GM13977 (cell line): ENCODE measurements around the gene TCAF1.
"Not testable (repeated sequence)": the region's sequence is repeated elsewhere in the genome, so short reads cannot be mapped to it uniquely, and the experiment has no call there.

Experiments used
- DNase-seq: peaks from one replicate; pipeline ENCODE4 v3.0.0; 2012; ENCODE audit warnings: low spot score
- in situ Hi-C: fragments of 300-500 bp; cut with MboI; formaldehyde crosslinking; loops from one replicate; pipeline ENCODE4 v1.12.0; 2022; ENCODE audit warnings: low sequenced_read_pairs, low pct_unique_long_range_greater_than_20kb, mixed read lengths, inconsistent platforms; ENCODE audit not compliant: unreplicated experiment

The TCAF1 gene

DNA sequence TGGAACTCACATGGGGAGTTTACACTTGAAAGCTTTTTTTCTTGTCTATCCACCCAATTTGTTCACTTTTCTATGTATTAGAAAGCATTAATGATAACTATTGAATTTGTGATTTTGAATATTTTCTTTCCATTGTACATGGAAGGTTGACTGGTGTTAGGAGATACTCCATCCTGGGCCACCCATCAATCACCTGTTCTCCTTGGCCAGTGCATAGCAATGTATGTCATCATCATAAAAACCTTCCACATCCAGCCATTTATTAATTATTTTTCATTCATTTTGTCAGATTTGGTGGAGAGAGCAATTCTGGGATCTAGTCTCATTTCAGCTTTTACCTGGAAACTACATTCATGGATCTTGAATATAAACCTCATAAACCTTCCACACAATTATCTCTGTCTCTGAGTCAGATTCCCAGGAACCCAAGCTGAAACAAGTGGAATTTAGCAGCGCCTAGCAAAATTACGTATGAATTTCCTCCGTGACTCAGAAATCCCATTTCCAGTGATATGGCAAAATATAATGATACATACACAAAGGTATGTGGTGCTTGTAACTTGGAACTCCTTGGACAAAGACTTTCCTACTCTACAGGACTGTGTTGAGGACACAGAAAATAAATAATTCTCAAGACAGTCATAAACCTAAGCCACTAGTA lies 78.2 kb downstream of the TCAF1 start:
- in situ Hi-C loops, DNase-seq: not testable (repeated sequence)

DNA sequence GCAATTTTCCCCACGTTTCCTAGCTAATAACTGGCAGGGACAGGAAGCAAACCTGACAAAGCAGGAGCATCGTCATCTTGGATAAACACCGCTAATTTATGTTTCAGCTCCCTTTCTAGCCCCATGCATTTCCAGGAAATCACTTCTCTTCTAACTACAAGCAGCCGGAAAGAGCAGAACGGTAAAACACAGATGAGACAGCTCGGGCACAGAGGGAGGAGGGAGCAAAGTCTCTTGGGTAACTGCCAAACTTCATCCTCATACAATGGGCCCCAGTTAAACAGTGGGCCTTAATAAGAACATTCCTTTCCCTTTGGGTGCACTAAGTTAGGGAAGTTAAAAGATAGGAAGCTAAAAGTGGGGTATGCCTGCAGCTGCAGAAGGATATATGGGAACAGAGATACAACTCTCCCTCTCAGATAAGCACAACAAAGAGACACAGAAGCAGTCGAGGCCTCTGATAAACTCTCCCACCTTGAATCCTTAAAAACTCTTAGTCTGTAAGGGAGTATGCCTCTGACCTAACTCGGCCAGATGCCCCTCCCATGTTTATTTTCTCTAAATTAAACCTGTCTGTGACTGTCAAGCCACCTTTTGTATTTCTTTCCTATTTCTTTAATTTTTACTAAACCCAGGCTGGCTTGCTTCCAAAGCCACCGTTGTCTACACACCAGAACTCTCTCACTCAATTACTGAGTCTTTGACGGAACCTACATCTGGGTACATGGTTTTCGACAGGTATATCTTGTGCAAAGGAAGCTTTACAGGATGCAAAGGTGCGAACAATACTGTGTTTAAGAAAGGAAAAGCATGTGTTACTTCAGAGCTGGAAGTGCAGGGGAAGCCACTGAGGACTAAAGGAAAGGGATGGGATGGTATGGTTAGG lies 80.3 kb downstream of the TCAF1 start:
- in situ Hi-C loops, DNase-seq: not testable (repeated sequence)

DNA sequence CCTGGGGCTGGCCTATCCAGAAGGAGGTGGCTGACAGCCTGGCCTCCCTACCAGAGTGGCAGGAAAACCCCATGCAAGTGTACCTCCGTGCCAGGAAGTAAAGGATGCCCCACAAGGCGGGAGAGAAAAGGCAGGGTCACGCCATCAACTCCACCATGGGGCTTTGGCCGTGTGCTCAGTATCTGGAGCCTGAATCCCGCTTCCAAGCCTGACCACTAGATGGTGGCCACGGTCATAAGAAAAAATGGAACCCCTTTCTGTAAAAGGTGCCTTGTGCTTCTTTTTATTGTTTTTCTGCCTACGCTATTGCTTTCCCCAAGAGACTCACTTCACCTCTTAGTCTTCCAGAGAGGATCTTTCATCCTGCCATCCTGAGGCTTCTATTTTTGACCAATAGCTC lies 84.1 kb downstream of the TCAF1 start:
- DNase-seq, in situ Hi-C loops: not testable (repeated sequence)

DNA sequence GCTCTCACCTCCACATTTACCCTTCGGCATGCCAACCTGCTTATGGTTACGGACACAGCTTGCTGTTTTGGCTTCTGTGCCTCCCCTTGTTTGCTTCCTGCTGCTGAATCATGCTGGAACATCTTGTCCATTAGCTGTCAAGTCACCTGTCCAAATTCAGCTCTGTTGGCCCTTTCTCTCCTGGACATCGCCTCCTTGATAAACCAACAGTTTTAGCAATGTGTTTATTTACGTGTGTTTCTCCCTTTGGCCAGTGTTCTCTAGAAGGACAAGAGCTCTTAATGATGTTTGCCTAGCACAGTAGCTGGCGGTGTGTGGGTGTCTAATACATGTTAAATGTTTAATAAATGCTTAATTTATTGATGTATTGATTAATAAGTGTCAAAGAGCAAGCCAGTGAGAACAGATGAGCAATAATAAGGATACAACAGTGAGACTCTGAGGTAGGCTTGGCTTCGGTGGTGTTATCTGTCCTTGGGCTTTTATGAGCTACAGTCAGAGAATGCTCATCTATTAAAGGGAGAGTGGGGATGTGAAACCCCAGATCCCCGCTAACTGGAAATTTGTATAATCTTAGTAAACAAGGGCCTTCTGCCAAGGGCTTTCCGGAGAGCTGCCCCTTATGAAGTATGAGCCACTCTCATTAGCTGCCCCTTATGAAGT lies 85.4 kb downstream of the TCAF1 start:
- in situ Hi-C loops, DNase-seq: not testable (repeated sequence)

DNA sequence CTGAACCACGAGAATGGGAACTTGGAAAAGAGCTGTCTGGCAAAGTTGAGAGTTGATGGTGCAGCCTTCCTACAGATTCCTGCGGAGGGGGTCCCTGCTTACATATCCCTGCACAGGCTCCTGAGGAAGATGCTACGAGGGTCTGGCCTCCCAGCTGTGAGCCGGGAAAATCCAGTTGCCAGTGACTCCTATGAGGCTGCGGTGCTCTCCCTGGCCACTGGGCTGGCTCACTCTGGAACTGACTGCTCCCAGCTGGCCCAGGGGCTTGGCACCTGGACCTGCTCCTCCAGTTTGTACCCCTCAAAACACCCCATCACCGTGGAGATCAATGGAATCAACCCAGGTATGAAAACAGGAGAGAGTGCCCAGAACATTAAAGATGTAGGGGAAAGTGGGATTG lies 91.3 kb downstream of the TCAF1 start:
- DNase-seq, in situ Hi-C loops: not testable (repeated sequence)

DNA sequence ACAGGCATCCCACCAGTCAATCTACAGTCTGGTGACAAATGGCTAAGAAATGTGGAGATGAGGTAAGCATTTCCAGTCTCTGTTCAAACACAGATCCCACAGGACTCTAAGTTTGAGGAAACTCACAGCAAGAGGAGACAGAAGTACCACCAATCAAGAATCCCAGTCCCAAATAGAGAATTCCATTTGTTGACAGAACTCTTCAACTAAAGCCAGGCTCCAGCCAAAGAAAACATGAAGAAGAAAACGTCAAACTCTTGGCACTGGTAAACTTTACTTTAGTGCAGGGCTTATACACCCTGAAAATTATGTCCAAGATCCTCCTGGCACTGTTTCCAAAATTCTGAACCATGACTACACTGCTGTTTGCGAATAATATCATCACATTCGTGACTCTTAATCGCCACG lies 95.3 kb downstream of the TCAF1 start:
- DNase-seq, in situ Hi-C loops: not testable (repeated sequence)
